Right cardiac atrium (tissue), 5 donors: ENCODE data around the gene KLHL21. TPM values are rescaled to one million over a fixed set of nuclear protein-coding genes. Genes with fewer than 3 reads are reported as not detected.
A peak's percentile ranks its signal among the peaks of the same experiment; 100 is the strongest.

Experiments
- ATAC-seq, 2 donors: fragments of 200-7000 bp; cut with Tn5 transposase; one replicate each; pipeline versions ENCODE4 v1.8.0 to v1.9.1; 2020; ENCODE audit warnings: moderate library complexity in 2 of 2, mild to moderate bottlenecking in 1 of 2
- DNase-seq, 3 donors: peaks; one replicate each; pipeline ENCODE4 v3.0.0-alpha.2; 2020
- H3K27ac ChIP-seq: one replicate; pipeline ENCODE4 v1.5.1; 2013; ENCODE audit warnings: mild to moderate bottlenecking, low read length, control low read depth, moderate library complexity
- H3K27me3 ChIP-seq: one replicate; pipeline ENCODE4 v1.6.1; 2013; ENCODE audit not compliant: control insufficient read depth, insufficient read depth
- H3K4me1 ChIP-seq: one replicate; pipeline ENCODE4 v1.6.1; 2013; ENCODE audit warnings: low read length; ENCODE audit not compliant: control insufficient read depth, insufficient read depth
- H3K4me3 ChIP-seq: one replicate; pipeline ENCODE4 v1.5.1; 2013; ENCODE audit warnings: low read length, control low read depth
- H3K9me3 ChIP-seq: one replicate; pipeline ENCODE4 v1.6.1; 2013; ENCODE audit warnings: low read length; ENCODE audit not compliant: control insufficient read depth
- WGBS: extraction: QIAGEN DNeasy Blood & Tissue Kit; methylation state at CpG from one replicate; pipeline ENCODE4 v1.1.7; 2013; 5-methylcytosine and 5-hydroxymethylcytosine counted together
- intact Hi-C, 4 donors: fragments of 100-400 bp; cut with DNase I; formaldehyde crosslinking; loops; one replicate each; pipeline versions ENCODE4 v1.11.0 to v1.14.0; 2022 to 2023
- polyA plus RNA-seq: library from polyadenylated mRNA; stranded (reverse); fragments of 200-250 nt; gene quantifications from one replicate; pipeline ENCODE4 v1.2.3, GENCODE V29; 2013
- total RNA-seq, 4 donors: library from RNA; stranded (reverse); fragmentation: NEBNext Ultra II Directional; extraction: Animal tissue kit (Norgen Biotek cat#: 25700); gene quantifications; one replicate each; pipeline ENCODE4 v1.2.1, GENCODE V29; 2021
- donor health status: healthy with polysubstance abuse.
- donor health status: DM: no; HTN: yes; CAD: no.
- donor health status: DM: no; HTN: no; CAD: no.
- donor health status: DM: no; HTN: yes; CAD: no; lungs with severe emphysema.
- donor health status: DM: yes; HTN: yes; CAD: no.

The KLHL21 gene
- total and polyA plus RNA-seq, 5 donors: 54.9 to 71.3 (median 61.4) TPM

GRCh38 chr1:6625584-6626149, 23.0 kb upstream of the KLHL21 start:
- Histone ChIP-seq H3K4me1 (peaks cover 2% of the 10 kb centered on the region), H3K9me3 (no peaks in the 10 kb centered on the region), H3K27me3 (no peaks in the 10 kb centered on the region), H3K27ac (peak overlapping the region; percentile 46), H3K4me3 (peak overlapping the region; percentile 90)
- intact Hi-C loops: loop anchor here in 1 of 4 donors (2.0 kb wide), 1 partner anchor 25 kb away; no protein-coding TSS in a partner anchor
- WGBS: 7% methylated on average over 32 of the region's 32 CpGs
- ATAC-seq: peak; percentile 15 to 27
- DNase-seq: peak in 1 of 3 donors; percentile 68

- peak; percentile 93 to 95 for ATAC-seq
- intact Hi-C loops: no loop called here
- Histone ChIP-seq H3K4me1 (peaks cover 2% of the 10 kb centered on the region), H3K9me3 (no peaks in the 10 kb centered on the region), H3K4me3 (peak within 1 kb of the TSS; percentile 90), H3K27me3 (no peaks in the 10 kb centered on the region), H3K27ac (peak within 1 kb of the TSS; percentile 87)
- WGBS: 1% methylated on average over 73 of the region's 73 CpGs
- DNase-seq: peak; percentile 90 to 96 (median 95)
Observed at GRCh38 chr1:6624710-6625583, 22.3 kb upstream of the KLHL21 start, which contains the start of gene THAP3. THAP3 (plus strand) TSS chr1:6624868; CDS start chr1:6625219, 351 bp downstream.

- H3K27ac ChIP-seq: no peak overlapping the region
Observed at GRCh38 chr1:6623269-6623965, 20.7 kb upstream of the KLHL21 start.

GRCh38 chr1:6622396-6623152, 19.9 kb upstream of the KLHL21 start:
- WGBS: 85% methylated on average over 10 of the region's 10 CpGs
- H3K4me1 ChIP-seq: peaks cover 2% of the 10 kb centered on the region
- H3K9me3 ChIP-seq: no peaks in the 10 kb centered on the region
- H3K4me3 ChIP-seq: no peak overlapping the region
- intact Hi-C loops: no loop called here
- DNase-seq (peak in 1 of 3 donors; percentile 13), ATAC-seq (no peak)
- H3K27me3 ChIP-seq: no peaks in the 10 kb centered on the region
- no peak overlapping the region for H3K27ac ChIP-seq

More at GRCh38 chr1:6623269-6623965, 20.7 kb upstream of the KLHL21 start:
- no peaks in the 10 kb centered on the region for H3K9me3 ChIP-seq
- peaks cover 2% of the 10 kb centered on the region for H3K4me1 ChIP-seq
- no peaks in the 10 kb centered on the region for H3K27me3 ChIP-seq
- H3K4me3 ChIP-seq: no peak overlapping the region
- intact Hi-C loops: no loop called here
- ATAC-seq (no peak), DNase-seq (peak in 1 of 3 donors; percentile 13)
- WGBS: 73% methylated on average over 14 of the region's 14 CpGs

- Histone ChIP-seq H3K4me1 (peaks cover 2% of the 10 kb centered on the region), H3K9me3 (no peaks in the 10 kb centered on the region), H3K4me3 (no peak overlapping the region), H3K27me3 (no peaks in the 10 kb centered on the region), H3K27ac (no peak overlapping the region)
- intact Hi-C loops: no loop called here
- WGBS: 89% methylated on average over 41 of the region's 41 CpGs
- DNase-seq: peak in 1 of 3 donors; percentile 50
- no peak for ATAC-seq
Observed at GRCh38 chr1:6621429-6622391, 19.0 kb upstream of the KLHL21 start.

- no peaks in the 10 kb centered on the region for H3K4me1 ChIP-seq
- WGBS: 96% methylated on average over 4 of the region's 4 CpGs
- no peaks in the 10 kb centered on the region for H3K9me3 ChIP-seq
- no peak overlapping the region for H3K4me3 ChIP-seq
- DNase-seq (peak in 1 of 3 donors; percentile 3), ATAC-seq (no peak)
- no peak overlapping the region for H3K27ac ChIP-seq
- no peaks in the 10 kb centered on the region for H3K27me3 ChIP-seq
- intact Hi-C loops: no loop called here
Observed at GRCh38 chr1:6619045-6619444, 16.4 kb upstream of the KLHL21 start.

GRCh38 chr1:6614929-6615785, 12.5 kb upstream of the KLHL21 start:
- ATAC-seq (no peak), DNase-seq (peak in 2 of 3 donors; percentile 67 to 74)
- intact Hi-C loops: no loop called here
- H3K4me1 ChIP-seq: no peaks in the 10 kb centered on the region
- H3K9me3 ChIP-seq: no peaks in the 10 kb centered on the region
- H3K27me3 ChIP-seq: no peaks in the 10 kb centered on the region
- WGBS: 1% methylated on average over 81 of the region's 82 CpGs
- peak overlapping the region; percentile 99 for H3K4me3 ChIP-seq
- H3K27ac ChIP-seq: no peak overlapping the region

GRCh38 chr1:6614019-6614928, 11.6 kb upstream of the KLHL21 start:
- ATAC-seq (peak; percentile 0 to 9), DNase-seq (peak; percentile 67 to 89 (median 87))
- H3K4me1 ChIP-seq: no peaks in the 10 kb centered on the region
- H3K27ac ChIP-seq: peak overlapping the region; percentile 95
- H3K4me3 ChIP-seq: peak overlapping the region; percentile 99
- no peaks in the 10 kb centered on the region for H3K9me3 ChIP-seq
- H3K27me3 ChIP-seq: no peaks in the 10 kb centered on the region
- intact Hi-C loops: no loop called here
- 1% methylated on average over 117 of the region's 117 CpGs for WGBS
